MCF 10A (cell line): ENCODE results near the gene DCLK3. TPM values are rescaled to one million over a fixed set of nuclear protein-coding genes. Genes with fewer than 3 reads are reported as not detected.
A peak's percentile ranks its signal among the peaks of the same experiment; 100 is the strongest.

ENCODE experiments used
- Bru-seq: library from RNA; stranded (reverse); fragments of 400-500 nt; gene quantifications from one replicate; lab custom pipeline; 2021; lab: Mats Ljungman, UMichigan
- BruChase-seq, 2 experiments: library from RNA; stranded (reverse); fragments of 400-500 nt; gene quantifications; one replicate each; lab custom pipeline; 2021; lab: Mats Ljungman, UMichigan
- BruUV-seq: library from RNA; stranded (reverse); fragments of 400-500 nt; replicated peaks from 2 replicates; lab custom pipeline; 2021; lab: Mats Ljungman, UMichigan
- CTCF ChIA-PET: fragments of 300-600 bp; sonication (Branson Sonifier 250); formaldehyde crosslinking; extraction: SDS; loops from one replicate; lab custom pipeline; 2021; ENCODE audit warnings: antibody characterized with exemption, inconsistent platforms; lab: Yijun Ruan, JAX
- POLR2A ChIA-PET: fragments of 300-600, 350-650 bp; sonication (Branson Sonifier 250); formaldehyde crosslinking; extraction: SDS; loops from one replicate; lab custom pipeline; 2020; ENCODE audit warnings: antibody characterized with exemption, inconsistent platforms; lab: Yijun Ruan, JAX
- DNase-seq: peaks from one replicate; pipeline ENCODE4 v3.0.0-alpha.2; 2018; ENCODE audit not compliant: unreplicated experiment
- H3K27ac Mint-ChIP-seq: one replicate; pipeline ENCODE4 v1.8.0; 2022; ENCODE audit warnings: mild to moderate bottlenecking, low read depth, mixed read lengths; ENCODE audit not compliant: unreplicated experiment
- H3K27me3 Mint-ChIP-seq: one replicate; pipeline ENCODE4 v1.8.0; 2022; ENCODE audit warnings: mixed read lengths; ENCODE audit not compliant: insufficient read depth, unreplicated experiment
- H3K36me3 Mint-ChIP-seq: one replicate; pipeline ENCODE4 v1.8.0; 2022; ENCODE audit warnings: mild to moderate bottlenecking, moderate library complexity, mixed read lengths; ENCODE audit not compliant: insufficient read depth, unreplicated experiment
- H3K4me1 Mint-ChIP-seq: one replicate; pipeline ENCODE4 v1.8.0; 2022; ENCODE audit warnings: mixed read lengths; ENCODE audit not compliant: insufficient read depth, unreplicated experiment
- H3K4me3 Mint-ChIP-seq: one replicate; pipeline ENCODE4 v1.8.0; 2022; ENCODE audit warnings: mild to moderate bottlenecking, moderate library complexity, mixed read lengths; ENCODE audit not compliant: unreplicated experiment
- H3K9me3 Mint-ChIP-seq: one replicate; pipeline ENCODE4 v1.8.0; 2022; ENCODE audit warnings: mixed read lengths; ENCODE audit not compliant: unreplicated experiment
- CTCF ChIP-seq: fragments of 200-600 bp; IDR thresholded peaks from one replicate; pipeline ENCODE4 v1.8.0; 2022; ENCODE audit warnings: antibody characterized with exemption, mild to moderate bottlenecking; ENCODE audit not compliant: unreplicated experiment
- intact Hi-C: fragments of 100-400 bp; cut with micrococcal nuclease; formaldehyde crosslinking; loops from 2 replicates; pipeline ENCODE4 v1.14.1; 2022
- long read RNA-seq: library from polyadenylated mRNA; stranded (forward); transcript quantifications from one replicate; pipeline ENCODE4 v2.0.0, GENCODE V29; 2022
- total RNA-seq: library from RNA; stranded (reverse); gene quantifications from 2 replicates; pipeline ENCODE4 v1.2.3, GENCODE V29; 2022

Gene DCLK3
- total RNA-seq, result not detected in 2 replicates
- not detected for Bru-seq, nascent RNA
- BruChase-seq, experiment 1, labeled RNA remaining after a 6-hour chase, result percentile 9 among the genes with signal in this experiment
- BruChase-seq, experiment 2, labeled RNA remaining after a 2-hour chase, result percentile 4 among the genes with signal in this experiment
- long read RNA-seq, result 0 reads

GRCh38 chr3:36763850-36764703 is at the start of gene DCLK3:
DCLK3 (minus strand) TSS chr3:36764553; CDS start chr3:36764263, 290 bp downstream.
- Mint-ChIP-seq H3K9me3 (peaks cover 8% of the 10 kb centered on the region), H3K4me3 (no peak within 1 kb of the TSS), H3K27ac (no peak within 1 kb of the TSS), H3K4me1 (no peaks in the 10 kb centered on the region), H3K36me3 (no peaks in the 10 kb centered on the region), H3K27me3 (peaks cover 75% of the 10 kb centered on the region)
- intact Hi-C loops, result no loop called here
- POLR2A ChIA-PET, result no interaction called here
- BruUV-seq, result no TSS peak
- CTCF ChIA-PET, result interaction anchor here (0.7 kb wide), 2 partner anchors 80 to 449 kb away, joined by 3 read pairs; no protein-coding TSS in a partner anchor
- no peak for TF ChIP-seq CTCF
- no peak for DNase-seq

DNA sequence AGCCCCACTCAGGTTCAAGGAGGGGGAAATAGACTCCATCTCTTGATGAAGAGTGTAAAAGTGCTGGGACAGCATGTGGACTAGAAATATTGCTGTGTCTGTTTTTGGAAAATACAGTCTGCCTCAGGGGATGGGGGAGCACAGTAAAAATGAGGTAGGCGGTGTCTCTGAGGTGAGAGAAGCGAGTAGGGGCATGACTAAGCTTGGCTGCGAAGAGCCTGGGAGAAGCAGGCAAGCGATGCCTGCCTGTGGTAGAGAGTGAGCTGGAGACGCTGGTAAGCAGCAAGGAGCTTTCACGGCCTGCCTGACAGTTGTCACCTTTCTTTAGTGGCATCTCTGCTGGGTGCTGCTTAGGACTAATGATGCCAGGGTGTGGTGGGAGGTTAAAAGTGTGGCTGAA is 49.0 kb upstream of the DCLK3 start:
- no peaks in the 10 kb centered on the region for H3K27me3 Mint-ChIP-seq
- H3K27ac Mint-ChIP-seq, result no peak overlapping the region
- no peak overlapping the region for H3K4me3 Mint-ChIP-seq
- no TSS peak for BruUV-seq
- ChIA-PET CTCF (interaction anchor here (0.6 to 2.8 kb wide), 14 partner anchors 9 to 906 kb away, joined by 3 to 19 read pairs (median 8); no protein-coding TSS in a partner anchor), POLR2A (interaction anchor here (0.9 to 1.4 kb wide), 3 partner anchors 75 to 180 kb away, joined by 4 to 5 read pairs (median 4); partner anchors contain the start of genes EPM2AIP1 and MLH1)
- DNase-seq, result peak; percentile 70
- intact Hi-C loops, result no loop called here
- no peaks in the 10 kb centered on the region for H3K9me3 Mint-ChIP-seq
- no peak for TF ChIP-seq CTCF
- H3K4me1 Mint-ChIP-seq, result peaks cover 11% of the 10 kb centered on the region
- no peaks in the 10 kb centered on the region for H3K36me3 Mint-ChIP-seq

DNA sequence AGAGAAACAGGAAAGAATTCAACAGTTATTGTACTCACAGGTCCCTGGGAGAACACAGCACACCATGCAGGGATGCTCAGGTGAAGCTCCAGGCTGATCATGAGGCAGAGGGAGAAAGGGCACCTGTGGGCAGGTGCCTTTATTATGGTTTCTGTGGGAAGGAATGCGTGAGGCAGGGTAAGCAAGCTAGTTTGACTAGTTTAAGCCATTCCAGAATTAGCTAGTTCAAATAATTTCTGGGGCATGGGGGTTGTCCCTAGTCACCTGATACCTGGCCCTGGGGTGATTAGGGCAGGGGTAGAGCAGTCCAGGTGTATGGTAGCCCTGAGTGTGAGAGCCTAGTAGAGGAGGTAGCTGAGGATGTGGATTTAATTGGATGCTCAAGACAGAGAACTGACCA is 47.9 kb upstream of the DCLK3 start:
- H3K27ac Mint-ChIP-seq, result no peak overlapping the region
- intact Hi-C loops, result no loop called here
- H3K9me3 Mint-ChIP-seq, result no peaks in the 10 kb centered on the region
- TF ChIP-seq CTCF, result no peak
- no peak for DNase-seq
- ChIA-PET POLR2A (interaction anchor here (0.9 kb wide), 1 partner anchor 74 kb away, joined by 4 read pairs; no protein-coding TSS in a partner anchor), CTCF (interaction anchor here (0.6 to 2.8 kb wide), 8 partner anchors 20 to 146 kb away, joined by 3 to 19 read pairs (median 10); no protein-coding TSS in a partner anchor)
- H3K4me1 Mint-ChIP-seq, result peaks cover 11% of the 10 kb centered on the region
- H3K36me3 Mint-ChIP-seq, result no peaks in the 10 kb centered on the region
- H3K27me3 Mint-ChIP-seq, result no peaks in the 10 kb centered on the region
- H3K4me3 Mint-ChIP-seq, result no peak overlapping the region
- no TSS peak for BruUV-seq

GRCh38 chr3:36811768-36812167 is 47.4 kb upstream of the DCLK3 start:
- intact Hi-C loops, result no loop called here
- Mint-ChIP-seq H3K4me1 (peaks cover 11% of the 10 kb centered on the region), H3K4me3 (no peak overlapping the region), H3K36me3 (no peaks in the 10 kb centered on the region), H3K27me3 (no peaks in the 10 kb centered on the region), H3K27ac (no peak overlapping the region), H3K9me3 (no peaks in the 10 kb centered on the region)
- ChIA-PET POLR2A (no interaction called here), CTCF (interaction anchor here (0.6 to 2.8 kb wide), 7 partner anchors 18 to 147 kb away, joined by 3 to 19 read pairs (median 10); no protein-coding TSS in a partner anchor)
- DNase-seq, result no peak
- TF ChIP-seq CTCF, result no peak
- no TSS peak for BruUV-seq
